Endothelial cell of umbilical vein (primary cell): ENCODE results near the gene CMSS1. TPM values are rescaled to one million over a fixed set of nuclear protein-coding genes. Genes with fewer than 3 reads are reported as not detected.

Experiments
- BruUV-seq: library from RNA; stranded (reverse); fragments of 400-500 nt; replicated peaks from 2 replicates; lab custom pipeline; 2021; lab: Mats Ljungman, UMichigan
- CTCF ChIA-PET: fragments of 300-600, 350-600 bp; sonication (Branson Sonifier 250); formaldehyde crosslinking; loops from one replicate; lab custom pipeline; 2021; ENCODE audit warnings: antibody characterized with exemption, inconsistent platforms; lab: Charles Lee
- POLR2A ChIA-PET: fragments of 300-600, 350-600 bp; sonication (Branson Sonifier 250); formaldehyde crosslinking; loops from one replicate; lab custom pipeline; 2021; ENCODE audit warnings: antibody characterized with exemption, inconsistent platforms; lab: Charles Lee
- DNase-seq: peaks from one replicate; pipeline ENCODE4 v3.0.0-alpha.2; 2011; ENCODE audit warnings: low read depth, low spot score
- FAIRE-seq: peaks from 2 replicates; lab custom pipeline; 2011; peaks lifted over from hg19 to GRCh38; lab: Jason Lieb, UNC
- H2AFZ ChIP-seq: 2 replicates; pipeline ENCODE4 v1.6.0; 2012; ENCODE audit warnings: low read depth, low read length, control low read depth, inconsistent platforms
- H3K27ac ChIP-seq: 2 replicates; pipeline ENCODE4 v1.5.1; 2011; ENCODE audit warnings: low read depth, mild to moderate bottlenecking, control low read depth, low read length, moderate library complexity; ENCODE audit not compliant: insufficient read depth
- H3K27me3 ChIP-seq, 2 experiments: 2 replicates each; pipeline versions ENCODE4 v1.6.0 to v1.6.1; 2011; ENCODE audit warnings: low read length in 2 of 2, mixed read lengths in 1 of 2; ENCODE audit not compliant: control insufficient read depth in 2 of 2, insufficient read depth in 2 of 2
- H3K36me3 ChIP-seq, 2 experiments: 2 replicates in 1 of 2; 3 replicates in 1 of 2; pipeline ENCODE4 v1.5.1; 2011; ENCODE audit warnings: low read length in 2 of 2, mild to moderate bottlenecking in 1 of 2, moderate library complexity in 1 of 2; ENCODE audit not compliant: control insufficient read depth in 2 of 2, insufficient read depth in 2 of 2; ENCODE audit errors: extremely low read depth in 1 of 2
- H3K4me1 ChIP-seq: 3 replicates; pipeline ENCODE4 v1.5.1; 2011; ENCODE audit warnings: mild to moderate bottlenecking, low read length; ENCODE audit not compliant: control insufficient read depth, insufficient read depth; ENCODE audit errors: extremely low read depth
- H3K4me2 ChIP-seq: 2 replicates; pipeline ENCODE4 v1.6.1; 2011; ENCODE audit warnings: low read length, control low read depth, mixed read lengths; ENCODE audit not compliant: insufficient read depth
- H3K4me3 ChIP-seq, 3 experiments: fragments of 200-600 bp in 1 of 3; sonication (generic), shearing (Covaris generic) in 1 of 3; replicated peaks in 1 of 3; 2 replicates each; pipeline ENCODE4 v1.5.1; 2011 to 2016; ENCODE audit warnings: control low read depth in 3 of 3, low read length in 3 of 3, mild to moderate bottlenecking in 2 of 3, inconsistent platforms in 1 of 3, low read depth in 1 of 3, moderate library complexity in 1 of 3; ENCODE audit not compliant: insufficient read depth in 1 of 3
- H3K79me2 ChIP-seq: 2 replicates; pipeline ENCODE4 v1.6.0; 2012; ENCODE audit warnings: low read length, inconsistent platforms; ENCODE audit not compliant: control insufficient read depth, insufficient read depth
- H3K9ac ChIP-seq: replicated peaks from 2 replicates; pipeline ENCODE3; 2011; ENCODE audit warnings: low read length, control low read depth; ENCODE audit not compliant: insufficient read depth; ENCODE audit errors: extremely low read depth
- H3K9me1 ChIP-seq: replicated peaks from 3 replicates; pipeline ENCODE4 v1.6.0; 2011; ENCODE audit warnings: mild to moderate bottlenecking, low read length; ENCODE audit not compliant: control insufficient read depth, insufficient read depth; ENCODE audit errors: extremely low read depth
- H3K9me3 ChIP-seq: replicated peaks from 2 replicates; pipeline ENCODE4 v1.5.1; 2012; ENCODE audit warnings: low read length, inconsistent platforms; ENCODE audit not compliant: control insufficient read depth, insufficient read depth
- H4K20me1 ChIP-seq: replicated peaks from 2 replicates; pipeline ENCODE3; 2011; ENCODE audit warnings: mild to moderate bottlenecking, low read length; ENCODE audit not compliant: control insufficient read depth, insufficient read depth; ENCODE audit errors: extremely low read depth
- EZH2 ChIP-seq: IDR thresholded peaks from 2 replicates; pipeline ENCODE4 v1.6.1; 2012; ENCODE audit warnings: borderline replicate concordance, low read depth, mild to moderate bottlenecking, moderate library complexity, low read length, inconsistent platforms; ENCODE audit not compliant: severe bottlenecking
- FOS ChIP-seq: IDR thresholded peaks from 2 replicates; pipeline ENCODE4 v1.6.1; 2011; ENCODE audit warnings: mild to moderate bottlenecking, low read length, moderate library complexity, borderline replicate concordance; ENCODE audit not compliant: insufficient read depth
- GATA2 ChIP-seq: IDR thresholded peaks from 2 replicates; pipeline ENCODE4 v1.7.0; 2011; ENCODE audit warnings: low read depth, mild to moderate bottlenecking, moderate library complexity, mixed read lengths, low read length; ENCODE audit not compliant: insufficient read length, insufficient read depth
- JUN ChIP-seq: IDR thresholded peaks from 2 replicates; pipeline ENCODE4 v1.6.1; 2011; ENCODE audit warnings: borderline replicate concordance, low read depth; ENCODE audit not compliant: insufficient read length, insufficient read depth
- MYC ChIP-seq: IDR thresholded peaks from one replicate; pipeline ENCODE4 v1.6.1; 2011; ENCODE audit warnings: mild to moderate bottlenecking, low read depth, low read length
- POLR2A ChIP-seq: IDR thresholded peaks from 2 replicates; pipeline ENCODE4 v1.6.1; 2012; ENCODE audit warnings: low read depth, mild to moderate bottlenecking, control low read depth, low read length
- POLR2AphosphoS5 ChIP-seq: IDR thresholded peaks from 2 replicates; pipeline ENCODE4 v1.6.1; 2012; ENCODE audit warnings: low read depth, mild to moderate bottlenecking, control low read depth, low read length, moderate library complexity; ENCODE audit not compliant: insufficient read depth
- dilution Hi-C: fragments of 300-500 bp; cut with MboI; formaldehyde crosslinking; loops from one replicate; pipeline ENCODE4 v1.15.0; 2019; ENCODE audit warnings: low sequenced_read_pairs; ENCODE audit not compliant: extremely low pct_ligation_motif_present
- intact Hi-C: fragments of 100-400 bp; cut with micrococcal nuclease; formaldehyde crosslinking; loops from one replicate; pipeline ENCODE4 v1.10.0; 2022
- polyA plus RNA-seq, 4 experiments: library from polyadenylated mRNA; depleted of rRNA in 3 of 4; stranded (reverse) in 3 of 4; unstranded in 1 of 4; fragments of >200 nt; gene quantifications; 2 replicates each; pipeline versions ENCODE4 v1.2.1 to v1.2.3, GENCODE V29; 2011 to 2012; ENCODE audit warnings: missing spikeins in 1 of 4
- total RNA-seq: library from RNA; stranded (reverse); gene quantifications from 2 replicates; pipeline ENCODE4 v1.2.3, GENCODE V29; 2021
- TF ChIP-seq, protein P1 (sequence below), 2 donors: IDR thresholded peaks; 1 replicate in 1 of 2; 2 replicates in 1 of 2; pipeline ENCODE4 v1.5.1; 2011; ENCODE audit warnings: low read length in 2 of 2, mild to moderate bottlenecking in 2 of 2, moderate library complexity in 2 of 2, control low read depth in 1 of 2, inconsistent platforms in 1 of 2, low read depth in 1 of 2; ENCODE audit not compliant: insufficient read depth in 1 of 2; ENCODE audit errors: extremely low read depth in 1 of 2
- TF ChIP-seq, protein P2 (sequence below): IDR thresholded peaks from 2 replicates; pipeline ENCODE4 v1.6.1; 2011; ENCODE audit not compliant: insufficient read depth, insufficient read length

CMSS1 gene
- total and polyA plus RNA-seq, 2 donors (not counting 3 experiments of a cell fraction or from before 2014, with no cell fraction given), result 9.7 to 60.6 TPM

DNA sequence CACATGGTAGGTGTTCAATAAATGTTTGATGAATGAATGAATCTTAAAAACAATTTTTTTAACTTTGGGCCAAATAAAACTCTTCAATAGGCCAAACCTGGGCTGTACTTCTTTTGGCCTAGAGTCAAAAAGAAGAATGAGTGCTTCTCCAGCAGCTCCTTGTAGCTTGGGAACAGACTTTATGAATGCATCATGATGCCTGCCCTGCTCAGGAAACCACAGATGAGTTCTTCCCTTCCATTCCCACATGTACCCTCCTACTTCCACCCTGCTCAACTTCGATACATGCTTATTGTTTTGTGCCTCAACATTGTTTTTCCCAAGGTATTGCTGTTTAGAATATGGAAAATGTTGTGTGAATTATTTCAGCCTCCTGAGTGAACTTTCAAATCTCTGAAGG, 209.7 kb downstream of the CMSS1 start:
- Histone ChIP-seq H3K27me3 (no peaks in the 10 kb centered on the region), H3K9ac (no peak overlapping the region), H3K4me3 (no peak overlapping the region), H3K36me3 (no peaks in the 10 kb centered on the region), H3K79me2 (no peaks in the 10 kb centered on the region), H3K9me1 (no peaks in the 10 kb centered on the region), H3K9me3 (no peaks in the 10 kb centered on the region), H4K20me1 (no peaks in the 10 kb centered on the region), H3K4me2 (no peak overlapping the region), H3K4me1 (peaks cover 4% of the 10 kb centered on the region), H3K27ac (no peak overlapping the region), H2AFZ (no peak overlapping the region)
- intact Hi-C loops, result no loop called here
- CTCF ChIA-PET, result interaction anchor here (1.7 kb wide), 1 partner anchor 20 kb away, joined by 4 read pairs; no protein-coding TSS in a partner anchor
- TF ChIP-seq FOS (no peak), GATA2 (no peak), MYC (no peak), POLR2AphosphoS5 (no peak), JUN (no peak), POLR2A (no peak), EZH2 (no peak)
- TF ChIP-seq, protein P1, sequence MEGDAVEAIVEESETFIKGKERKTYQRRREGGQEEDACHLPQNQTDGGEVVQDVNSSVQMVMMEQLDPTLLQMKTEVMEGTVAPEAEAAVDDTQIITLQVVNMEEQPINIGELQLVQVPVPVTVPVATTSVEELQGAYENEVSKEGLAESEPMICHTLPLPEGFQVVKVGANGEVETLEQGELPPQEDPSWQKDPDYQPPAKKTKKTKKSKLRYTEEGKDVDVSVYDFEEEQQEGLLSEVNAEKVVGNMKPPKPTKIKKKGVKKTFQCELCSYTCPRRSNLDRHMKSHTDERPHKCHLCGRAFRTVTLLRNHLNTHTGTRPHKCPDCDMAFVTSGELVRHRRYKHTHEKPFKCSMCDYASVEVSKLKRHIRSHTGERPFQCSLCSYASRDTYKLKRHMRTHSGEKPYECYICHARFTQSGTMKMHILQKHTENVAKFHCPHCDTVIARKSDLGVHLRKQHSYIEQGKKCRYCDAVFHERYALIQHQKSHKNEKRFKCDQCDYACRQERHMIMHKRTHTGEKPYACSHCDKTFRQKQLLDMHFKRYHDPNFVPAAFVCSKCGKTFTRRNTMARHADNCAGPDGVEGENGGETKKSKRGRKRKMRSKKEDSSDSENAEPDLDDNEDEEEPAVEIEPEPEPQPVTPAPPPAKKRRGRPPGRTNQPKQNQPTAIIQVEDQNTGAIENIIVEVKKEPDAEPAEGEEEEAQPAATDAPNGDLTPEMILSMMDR (IDR thresholded peaks at IDR 0.05; ENCODE audit: extremely low read depth in 1 of 2, insufficient read depth in 1 of 2, low read depth in 1 of 2, low read length in 2 of 2), result no peak
- TF ChIP-seq, protein P2, sequence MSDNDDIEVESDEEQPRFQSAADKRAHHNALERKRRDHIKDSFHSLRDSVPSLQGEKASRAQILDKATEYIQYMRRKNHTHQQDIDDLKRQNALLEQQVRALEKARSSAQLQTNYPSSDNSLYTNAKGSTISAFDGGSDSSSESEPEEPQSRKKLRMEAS, result no peak
- peak; percentile 68 for FAIRE-seq
- dilution Hi-C loops, result no loop called here
- POLR2A ChIA-PET, result interaction anchor here (0.6 kb wide), 1 partner anchor 321 kb away, joined by 3 read pairs; no protein-coding TSS in a partner anchor
- DNase-seq, result no peak
- BruUV-seq, result no TSS peak
